Measurements from ENCODE around the gene PSEN2. TPM values are rescaled to one million over a fixed set of nuclear protein-coding genes. Genes with fewer than 3 reads are reported as not detected.

Gene PSEN2
- polyA plus RNA-seq, 4 donors: 8.9 to 20.3 (median 17.3) TPM

GRCh38 chr1:226863446-226863845 lies 7.0 kb upstream of the PSEN2 start:
- DNase-seq (ENCODE audit: low read depth in 4 of 4, low spot score in 3 of 4): no peak

GRCh38 chr1:226864311-226864710 lies 6.1 kb upstream of the PSEN2 start:
- no peak for DNase-seq (ENCODE audit: low read depth in 4 of 4, low spot score in 3 of 4)

- DNase-seq (ENCODE audit: low read depth in 4 of 4, low spot score in 3 of 4): no peak
These were observed 4.8 kb upstream of the PSEN2 start for GRCh38 chr1:226865590-226865989.

GRCh38 chr1:226867461-226868054 lies 2.9 kb upstream of the PSEN2 start:
- no peak for DNase-seq (ENCODE audit: low read depth in 4 of 4, low spot score in 3 of 4)

- no peak for DNase-seq (ENCODE audit: low read depth in 4 of 4, low spot score in 3 of 4)
These were observed 1.7 kb upstream of the PSEN2 start for GRCh38 chr1:226868726-226869125.

GRCh38 chr1:226870026-226870400 lies 403 bp upstream of the PSEN2 start:
- DNase-seq (ENCODE audit: low read depth in 4 of 4, low spot score in 3 of 4): no peak

GRCh38 chr1:226871636-226872327 lies 1.4 kb downstream of the PSEN2 start:
- no peak for DNase-seq (ENCODE audit: low read depth in 4 of 4, low spot score in 3 of 4)

- DNase-seq (ENCODE audit: low read depth in 4 of 4, low spot score in 3 of 4): no peak
These were observed 2.0 kb downstream of the PSEN2 start for GRCh38 chr1:226872437-226872836.

- no peak for DNase-seq (ENCODE audit: low read depth in 4 of 4, low spot score in 3 of 4)
These were observed 3.6 kb downstream of the PSEN2 start for GRCh38 chr1:226873771-226874578.

GRCh38 chr1:226874579-226875425 lies 4.4 kb downstream of the PSEN2 start:
- no peak for DNase-seq (ENCODE audit: low read depth in 4 of 4, low spot score in 3 of 4)

GRCh38 chr1:226875641-226876295 lies 5.4 kb downstream of the PSEN2 start:
- no peak for DNase-seq (ENCODE audit: low read depth in 4 of 4, low spot score in 3 of 4)

GRCh38 chr1:226877669-226878068 lies 7.3 kb downstream of the PSEN2 start:
- no peak for DNase-seq (ENCODE audit: low read depth in 4 of 4, low spot score in 3 of 4)

GRCh38 chr1:226880372-226881287 lies 10.2 kb downstream of the PSEN2 start:
- DNase-seq (ENCODE audit: low read depth in 4 of 4, low spot score in 3 of 4): no peak

GRCh38 chr1:226881515-226882185 lies 11.2 kb downstream of the PSEN2 start:
- DNase-seq (ENCODE audit: low read depth in 4 of 4, low spot score in 3 of 4): no peak

GRCh38 chr1:226882187-226882586 lies 11.8 kb downstream of the PSEN2 start:
- no peak for DNase-seq (ENCODE audit: low read depth in 4 of 4, low spot score in 3 of 4)

- no peak for DNase-seq (ENCODE audit: low read depth in 4 of 4, low spot score in 3 of 4)
These were observed 12.4 kb downstream of the PSEN2 start for GRCh38 chr1:226882631-226883409.

GRCh38 chr1:226883630-226884029 lies 13.2 kb downstream of the PSEN2 start:
- DNase-seq (ENCODE audit: low read depth in 4 of 4, low spot score in 3 of 4): no peak

GRCh38 chr1:226884116-226884625 lies 13.8 kb downstream of the PSEN2 start:
- DNase-seq (ENCODE audit: low read depth in 4 of 4, low spot score in 3 of 4): no peak

Measured in left renal pelvis (tissue), 4 donors.